Fibroblast of villous mesenchyme (primary cell): ENCODE measurements around the gene USP31. TPM values are rescaled to one million over a fixed set of nuclear protein-coding genes. Genes with fewer than 3 reads are reported as not detected.

Experiments
- DNase-seq: peaks from one replicate; pipeline ENCODE4 v3.0.0-alpha.2; 2010; ENCODE audit warnings: low read depth
- H3K4me3 ChIP-seq: 2 replicates; pipeline ENCODE4 v1.5.1; 2011; ENCODE audit warnings: low read depth, mild to moderate bottlenecking, low read length
- total RNA-seq: library from RNA; depleted of rRNA; stranded (reverse); fragments of >200 nt; gene quantifications from 2 replicates; pipeline ENCODE4 v1.2.3, GENCODE V29; 2012
- TF ChIP-seq, protein P1 (sequence below): IDR thresholded peaks from 2 replicates; pipeline ENCODE4 v1.5.1; 2012; ENCODE audit warnings: low read depth, mild to moderate bottlenecking, low read length; ENCODE audit not compliant: insufficient read depth

Gene USP31
- total RNA-seq, 1 donor = 11.2 TPM

DNA sequence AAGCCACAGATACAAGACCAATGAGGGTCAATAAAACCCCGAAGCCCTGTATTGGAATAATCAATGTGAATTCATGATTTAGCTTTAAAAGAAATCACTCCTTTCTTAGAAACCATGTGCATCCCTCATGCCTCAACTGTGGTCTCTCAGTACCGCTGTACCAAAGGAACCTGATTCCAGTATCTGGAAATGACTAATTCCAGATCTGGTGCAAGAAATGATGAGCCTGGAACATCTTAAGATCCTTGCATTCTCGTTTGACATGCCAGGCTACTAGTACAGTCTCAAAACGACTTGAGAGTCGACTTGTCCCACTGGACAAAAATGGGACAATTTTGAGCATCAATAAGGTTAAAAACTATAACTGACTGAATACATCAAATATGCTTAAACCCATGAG, 21.2 kb downstream of the USP31 start:
- TF ChIP-seq, protein P1, sequence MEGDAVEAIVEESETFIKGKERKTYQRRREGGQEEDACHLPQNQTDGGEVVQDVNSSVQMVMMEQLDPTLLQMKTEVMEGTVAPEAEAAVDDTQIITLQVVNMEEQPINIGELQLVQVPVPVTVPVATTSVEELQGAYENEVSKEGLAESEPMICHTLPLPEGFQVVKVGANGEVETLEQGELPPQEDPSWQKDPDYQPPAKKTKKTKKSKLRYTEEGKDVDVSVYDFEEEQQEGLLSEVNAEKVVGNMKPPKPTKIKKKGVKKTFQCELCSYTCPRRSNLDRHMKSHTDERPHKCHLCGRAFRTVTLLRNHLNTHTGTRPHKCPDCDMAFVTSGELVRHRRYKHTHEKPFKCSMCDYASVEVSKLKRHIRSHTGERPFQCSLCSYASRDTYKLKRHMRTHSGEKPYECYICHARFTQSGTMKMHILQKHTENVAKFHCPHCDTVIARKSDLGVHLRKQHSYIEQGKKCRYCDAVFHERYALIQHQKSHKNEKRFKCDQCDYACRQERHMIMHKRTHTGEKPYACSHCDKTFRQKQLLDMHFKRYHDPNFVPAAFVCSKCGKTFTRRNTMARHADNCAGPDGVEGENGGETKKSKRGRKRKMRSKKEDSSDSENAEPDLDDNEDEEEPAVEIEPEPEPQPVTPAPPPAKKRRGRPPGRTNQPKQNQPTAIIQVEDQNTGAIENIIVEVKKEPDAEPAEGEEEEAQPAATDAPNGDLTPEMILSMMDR = no peak
- H3K4me3 ChIP-seq = no peak overlapping the region
- no peak for DNase-seq

DNA sequence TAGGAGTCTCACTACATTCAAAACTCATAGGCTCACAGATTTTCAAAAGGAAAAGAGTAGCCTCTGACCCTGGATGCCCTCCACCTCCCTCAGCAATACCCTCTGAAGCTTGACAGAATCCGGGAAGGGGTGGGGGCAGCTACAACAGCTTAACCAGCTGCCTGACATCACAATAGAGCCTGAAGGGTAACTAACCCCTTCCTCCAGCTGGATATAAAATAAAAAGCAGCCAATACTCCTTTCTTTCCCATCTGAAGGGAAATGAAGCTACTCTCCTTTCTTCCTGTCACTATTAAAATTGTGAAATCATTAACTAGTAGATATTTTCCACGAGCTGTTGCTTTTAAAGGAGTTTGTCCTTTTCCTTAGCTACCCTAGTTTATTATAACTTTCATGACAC, 24.0 kb downstream of the USP31 start:
- no peak overlapping the region for H3K4me3 ChIP-seq
- TF ChIP-seq, protein P1 = no peak
- no peak for DNase-seq

DNA sequence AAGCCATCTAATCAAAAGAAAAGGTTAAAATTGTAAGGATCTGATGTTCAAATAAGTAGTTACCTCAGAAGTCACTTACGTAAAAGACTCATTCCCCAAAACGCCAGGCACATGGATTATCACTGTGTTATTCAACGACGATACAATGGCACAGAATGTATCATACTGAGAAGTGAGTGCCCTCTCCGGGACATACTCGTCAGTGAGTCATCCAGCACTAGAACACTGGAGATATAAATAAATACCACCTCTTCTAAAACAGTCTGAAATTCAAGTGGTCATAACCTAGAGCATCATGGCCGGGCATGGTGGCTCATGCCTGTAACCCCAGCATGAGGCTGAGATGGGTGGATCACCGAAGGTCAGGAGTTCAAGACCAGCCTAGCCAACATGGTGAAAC, 24.9 kb downstream of the USP31 start:
- TF ChIP-seq, protein P1 = no peak
- peak; percentile 60 for DNase-seq
- H3K4me3 ChIP-seq = no peak overlapping the region

DNA sequence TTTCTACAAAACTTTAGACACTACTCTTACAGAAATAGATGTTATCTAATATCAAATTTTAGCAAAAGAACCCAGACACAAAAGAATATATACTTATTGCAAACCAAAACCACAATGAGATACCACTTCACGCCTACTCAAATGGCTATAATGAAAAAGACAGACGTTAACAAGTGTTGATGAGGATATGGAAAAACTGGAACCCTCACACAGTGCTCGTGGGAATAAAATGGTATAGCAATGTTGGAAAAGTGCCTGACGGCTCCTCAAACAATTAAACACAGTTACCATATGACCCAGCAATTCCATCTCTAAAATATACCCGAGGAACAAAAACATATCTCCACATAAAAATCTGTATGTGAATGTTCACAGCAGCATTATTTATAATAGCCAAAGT, 27.1 kb downstream of the USP31 start:
- H3K4me3 ChIP-seq = no peak overlapping the region
- TF ChIP-seq, protein P1 = no peak
- DNase-seq = no peak

DNA sequence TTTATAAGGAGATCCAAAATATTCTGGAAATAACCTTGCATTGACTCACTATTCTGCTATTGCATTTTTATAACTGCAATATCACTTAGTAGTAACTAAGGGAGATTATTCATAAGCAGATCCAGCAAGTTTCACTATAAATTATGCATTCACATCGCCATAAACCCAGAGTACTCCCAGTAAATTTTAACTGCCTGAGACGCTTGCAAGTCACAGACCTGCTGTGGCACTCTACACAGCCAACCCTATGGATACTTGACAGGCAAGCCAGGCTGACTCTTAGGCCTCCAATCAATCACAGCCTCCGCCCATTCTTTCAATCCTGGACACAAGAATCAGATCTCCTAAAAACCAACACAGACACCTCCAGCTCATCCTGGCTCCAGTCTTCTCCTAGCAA, 28.2 kb downstream of the USP31 start:
- TF ChIP-seq, protein P1 = no peak
- DNase-seq = peak; percentile 19
- H3K4me3 ChIP-seq = no peak overlapping the region

DNA sequence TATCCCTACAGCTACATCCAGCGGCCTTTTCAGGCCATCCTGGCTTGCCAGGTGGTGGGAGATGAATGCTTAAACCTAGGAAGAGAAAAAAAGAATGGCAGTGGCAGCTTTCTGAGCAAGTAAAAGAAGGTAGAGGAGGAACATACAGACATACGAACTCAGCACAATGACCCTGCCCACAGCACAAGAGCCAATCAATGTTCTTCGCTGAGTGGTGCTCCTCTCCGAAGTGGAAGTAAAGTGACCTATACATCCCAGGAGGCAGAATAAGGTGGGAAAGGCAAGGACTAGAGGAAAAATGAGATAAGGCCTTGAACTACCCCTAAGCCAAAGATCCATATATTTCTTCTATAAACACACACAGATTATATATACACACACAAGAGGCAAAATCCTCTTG, 28.7 kb downstream of the USP31 start:
- TF ChIP-seq, protein P1 = no peak
- DNase-seq = no peak
- H3K4me3 ChIP-seq = no peak overlapping the region

DNA sequence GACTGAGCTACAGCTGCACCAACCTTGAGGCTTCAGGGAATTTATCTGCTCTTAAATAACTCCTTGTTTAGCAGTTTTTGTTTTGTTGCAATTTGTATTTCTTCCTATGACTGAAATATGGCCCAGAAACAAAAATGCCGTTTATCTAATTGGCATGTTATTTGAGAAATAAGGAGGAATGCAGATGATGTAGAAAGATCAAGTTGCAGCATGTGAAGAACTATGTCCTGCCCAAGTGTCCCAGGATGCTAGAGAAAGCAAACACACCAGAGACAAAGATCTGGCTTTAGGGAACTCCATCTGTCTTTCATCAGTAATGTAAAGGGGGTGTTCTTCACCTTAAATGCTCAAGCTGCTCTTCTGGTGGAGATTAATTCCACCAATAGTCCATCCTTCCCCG, 29.7 kb downstream of the USP31 start:
- H3K4me3 ChIP-seq = no peak overlapping the region
- TF ChIP-seq, protein P1 = no peak
- peak; percentile 72 for DNase-seq
